HG03432 (cell line): ENCODE results near the gene PHGDH.
A peak's percentile ranks its signal among the peaks of the same experiment; 100 is the strongest.

Source experiments
- ATAC-seq: cut with Tn5 transposase; IDR thresholded peaks from one replicate; pipeline ENCODE4 v1.9.1; 2021; ENCODE audit warnings: mild to moderate bottlenecking, moderate library complexity; ENCODE audit not compliant: unreplicated experiment

PHGDH gene

GRCh38 chr1:119729044-119729443 is 17.3 kb downstream of the PHGDH start:
- no peak for ATAC-seq

GRCh38 chr1:119731060-119731459 is 19.3 kb downstream of the PHGDH start:
- no peak for ATAC-seq

GRCh38 chr1:119731741-119732430 is 20.2 kb downstream of the PHGDH start:
- ATAC-seq: no peak

GRCh38 chr1:119732465-119733168 is 20.9 kb downstream of the PHGDH start:
- no peak for ATAC-seq

- no peak for ATAC-seq
Observed at GRCh38 chr1:119733754-119734153, 22.0 kb downstream of the PHGDH start.

GRCh38 chr1:119735217-119735616 is 23.5 kb downstream of the PHGDH start:
- ATAC-seq: no peak

GRCh38 chr1:119736649-119737039 is 24.9 kb downstream of the PHGDH start:
- ATAC-seq: no peak

GRCh38 chr1:119737040-119737682 is 25.4 kb downstream of the PHGDH start:
- ATAC-seq: no peak

GRCh38 chr1:119738100-119738720 is 26.5 kb downstream of the PHGDH start:
- no peak for ATAC-seq

GRCh38 chr1:119739150-119739549 is 27.4 kb downstream of the PHGDH start:
- ATAC-seq: no peak

- ATAC-seq: no peak
Observed at GRCh38 chr1:119740261-119740660, 28.5 kb downstream of the PHGDH start.

GRCh38 chr1:119740896-119741780 is 29.4 kb downstream of the PHGDH start:
- ATAC-seq: no peak

GRCh38 chr1:119742202-119742601 is 30.5 kb downstream of the PHGDH start:
- ATAC-seq: no peak

GRCh38 chr1:119742677-119743076 is 30.9 kb downstream of the PHGDH start:
- ATAC-seq: no peak

- no peak for ATAC-seq
Observed at GRCh38 chr1:119743308-119743707, 31.6 kb downstream of the PHGDH start.

- ATAC-seq: peak; percentile 79
Observed at GRCh38 chr1:119743776-119744597, 32.3 kb downstream of the PHGDH start.

GRCh38 chr1:119744598-119744942 is 32.8 kb downstream of the PHGDH start:
- ATAC-seq: no peak

- no peak for ATAC-seq
Observed at GRCh38 chr1:119745034-119745433, 33.3 kb downstream of the PHGDH start.

GRCh38 chr1:119747451-119747850 is 35.7 kb downstream of the PHGDH start:
- no peak for ATAC-seq

- ATAC-seq: no peak
Observed at GRCh38 chr1:119748040-119748439, 36.3 kb downstream of the PHGDH start.
